ENCODE results near the gene FER1L5. TPM values are rescaled to one million over a fixed set of nuclear protein-coding genes. Genes with fewer than 3 reads are reported as not detected.

The FER1L5 gene
- polyA plus RNA-seq, 1 of the 3 experiments (the other 2 are of a cell fraction): 0.02 TPM

DNA sequence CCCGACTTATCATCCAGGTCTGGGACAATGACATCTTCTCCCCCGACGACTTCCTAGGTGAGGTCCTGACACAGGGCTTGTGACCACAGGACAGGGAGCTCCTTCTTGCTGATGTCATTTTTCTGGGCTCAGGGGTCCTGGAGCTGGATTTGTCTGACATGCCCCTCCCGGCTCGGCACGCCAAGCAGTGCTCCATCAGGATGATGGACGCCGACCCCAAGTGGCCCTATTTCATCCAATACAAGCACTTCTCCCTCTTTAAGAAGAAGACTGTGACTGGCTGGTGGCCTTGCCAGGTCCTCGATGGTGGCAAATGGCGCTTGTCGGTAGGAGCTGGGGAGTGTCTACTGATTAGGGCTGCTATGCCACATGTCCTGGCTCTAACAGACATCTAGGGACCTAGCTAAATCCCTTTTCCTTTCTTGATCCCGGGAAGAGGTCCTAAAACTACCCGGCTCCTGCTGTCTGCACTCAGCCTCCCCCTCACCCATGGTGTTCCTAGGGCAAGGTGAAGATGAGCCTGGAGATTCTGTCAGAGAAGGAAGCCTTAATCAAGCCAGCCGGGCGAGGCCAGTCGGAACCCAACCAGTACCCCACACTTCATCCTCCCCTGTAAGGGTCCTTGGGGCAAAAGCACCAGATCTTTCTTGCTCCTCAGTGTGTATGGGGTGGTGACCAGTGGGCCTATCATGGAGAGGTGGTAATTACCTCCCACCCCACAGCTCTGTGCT lies 60.6 kb downstream of the FER1L5 start:
- WGBS (ENCODE audit: low lambda C conversion rate): 83% methylated on average over 8 of the region's 16 CpGs
- H3K9me2 ChIP-seq: no peaks in the 10 kb centered on the region
- no peak overlapping the region for H3K4me3 ChIP-seq (ENCODE audit: low read depth in 2 of 2, low read length in 1 of 2)
- DNase-seq: no peak
- H3F3A ChIP-seq (replicated peaks; ENCODE audit: insufficient read depth): no peaks in the 10 kb centered on the region
- no peak overlapping the region for H2AFZ ChIP-seq (ENCODE audit: low read depth)
- H3K27ac ChIP-seq (ENCODE audit: low read depth in 2 of 2, low read length in 1 of 2): no peak overlapping the region
- no peak overlapping the region for H3K4me2 ChIP-seq
- TF ChIP-seq EZH2phosphoT487 (IDR thresholded peaks at IDR 0.05; ENCODE audit: borderline replicate concordance, low read depth) (no peak), SMC3 (IDR thresholded peaks at IDR 0.05; ENCODE audit: low read depth, low read length) (no peak), FOXM1 (IDR thresholded peaks at IDR 0.05; ENCODE audit: low read depth) (no peak), FOXJ3 (CRISPR knock-in tag; IDR thresholded peaks at IDR 0.05) (no peak), PBX3 (IDR thresholded peaks at IDR 0.05) (no peak), TCF12 (IDR thresholded peaks at IDR 0.05) (no peak), MEF2A (IDR thresholded peaks at IDR 0.05; ENCODE audit: borderline replicate concordance, low read depth) (no peak), JUND (IDR thresholded peaks at IDR 0.05) (no peak), MXI1 (IDR thresholded peaks at IDR 0.05; ENCODE audit: low read depth, low read length) (no peak), TEAD4 (IDR thresholded peaks at IDR 0.05; ENCODE audit: borderline replicate concordance, insufficient read depth) (no peak), USF1 (IDR thresholded peaks at IDR 0.05; ENCODE audit: borderline replicate concordance, low read depth) (no peak)
- no peaks in the 10 kb centered on the region for H4K20me1 ChIP-seq (ENCODE audit: insufficient read depth)
- peaks cover 15 to 29% of the 10 kb centered on the region in 2 experiments for H3K36me3 ChIP-seq (replicated peaks in 1 of 2; ENCODE audit: control insufficient read depth in 1 of 2, insufficient read depth in 2 of 2, low read length in 1 of 2)
- H3K9me3 ChIP-seq: no peaks in the 10 kb centered on the region
- H3K9ac ChIP-seq: no peak overlapping the region
- no peaks in the 10 kb centered on the region for H3K79me2 ChIP-seq (ENCODE audit: insufficient read depth)
- no peaks in the 10 kb centered on the region for H3K27me3 ChIP-seq (ENCODE audit: insufficient read depth)
- H3K4me1 ChIP-seq (ENCODE audit: control insufficient read depth in 1 of 2, insufficient read depth in 2 of 2, low read depth in 1 of 2, low read length in 1 of 2): no peaks in the 10 kb centered on the region
- ChIA-PET CTCF (interaction anchor here (1.7 kb wide), 1 partner anchor 11 kb away, joined by 8 read pairs; no protein-coding TSS in a partner anchor), POLR2A (no interaction called here)

DNA sequence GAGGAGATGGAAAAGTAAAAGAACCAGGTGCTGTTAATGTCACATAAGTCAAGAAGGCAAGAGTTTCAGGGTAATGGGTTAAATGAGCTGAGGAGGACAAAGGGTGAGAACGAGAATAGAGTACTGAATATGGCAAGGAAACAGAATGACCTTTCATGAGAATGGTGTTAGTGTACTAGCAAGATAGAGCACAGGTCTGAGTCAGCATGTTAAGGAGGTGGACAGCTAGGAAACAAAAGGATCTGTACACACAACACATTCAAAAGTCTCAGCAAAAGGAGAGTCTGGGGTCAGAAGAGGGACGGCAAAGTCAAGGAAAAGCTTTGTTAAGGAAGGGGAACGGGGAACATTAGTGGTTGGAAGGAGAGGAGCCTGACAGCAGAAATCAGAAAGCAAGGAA lies 68.4 kb downstream of the FER1L5 start:
- Histone ChIP-seq H3K36me3 (replicated peaks in 1 of 2; ENCODE audit: control insufficient read depth in 1 of 2, insufficient read depth in 2 of 2, low read length in 1 of 2) (peaks cover 51 to 59% of the 10 kb centered on the region in 2 experiments), H3K4me3 (ENCODE audit: low read depth in 2 of 2, low read length in 1 of 2) (no peak overlapping the region), H3K4me1 (ENCODE audit: control insufficient read depth in 1 of 2, insufficient read depth in 2 of 2, low read depth in 1 of 2, low read length in 1 of 2) (no peaks in the 10 kb centered on the region; a peak in 1 of 4 replicates), H3K4me2 (no peak overlapping the region), H3K9ac (no peak overlapping the region), H2AFZ (ENCODE audit: low read depth) (no peak overlapping the region), H3F3A (replicated peaks; ENCODE audit: insufficient read depth) (no peaks in the 10 kb centered on the region), H3K27me3 (ENCODE audit: insufficient read depth) (no peaks in the 10 kb centered on the region), H3K9me3 (no peaks in the 10 kb centered on the region), H3K79me2 (ENCODE audit: insufficient read depth) (no peaks in the 10 kb centered on the region), H3K9me2 (no peaks in the 10 kb centered on the region), H4K20me1 (ENCODE audit: insufficient read depth) (no peaks in the 10 kb centered on the region), H3K27ac (ENCODE audit: low read depth in 2 of 2, low read length in 1 of 2) (no peak overlapping the region)
- DNase-seq: no peak
- ChIA-PET POLR2A (no interaction called here), CTCF (interaction anchor here (1.0 kb wide), 1 partner anchor 17 kb away, joined by 3 read pairs; no protein-coding TSS in a partner anchor)
- TF ChIP-seq RXRA (IDR thresholded peaks at IDR 0.05; ENCODE audit: borderline replicate concordance, low read depth): no peak
- TF ChIP-seq SIN3A (IDR thresholded peaks at IDR 0.05; ENCODE audit: borderline replicate concordance, low read depth, low read length): no peak
- TF ChIP-seq GATA2 (CRISPR knock-in tag; IDR thresholded peaks at IDR 0.05): no peak
- TF ChIP-seq FOSL2 (IDR thresholded peaks at IDR 0.05; ENCODE audit: borderline replicate concordance, low read depth): no peak
- TF ChIP-seq YY1 (IDR thresholded peaks at IDR 0.05; ENCODE audit: low read depth): no peak
- no peak for TF ChIP-seq ELF1 (IDR thresholded peaks at IDR 0.05)
- TF ChIP-seq MAX (IDR thresholded peaks at IDR 0.05; ENCODE audit: low read depth): no peak
- no peak for TF ChIP-seq TAF1 (IDR thresholded peaks at IDR 0.05; ENCODE audit: borderline replicate concordance, low read depth, low read length)
- no peak for TF ChIP-seq SMC3 (IDR thresholded peaks at IDR 0.05; ENCODE audit: low read depth, low read length)
- 86% methylated on average over 3 of the region's 3 CpGs for WGBS (ENCODE audit: low lambda C conversion rate)
